Prostate gland (tissue), 1 donor: ENCODE measurements around the gene ARL2BP.
"Not testable (repeated sequence)": the region's sequence is repeated elsewhere in the genome, so short reads cannot be mapped to it uniquely, and the experiment has no call there.

Experiments
- POLR2A ChIP-seq: fragments of 450-650 bp; IDR thresholded peaks from one replicate; pipeline ENCODE4 v1.6.1; 2016; ENCODE audit warnings: antibody characterized with exemption, mild to moderate bottlenecking
- POLR2AphosphoS5 ChIP-seq: sonication (generic); formaldehyde crosslinking; IDR thresholded peaks from one replicate; pipeline ENCODE4 v1.6.1; 2017; ENCODE audit warnings: antibody characterized with exemption

GRCh38 chr16:57200321-57200720, 44.7 kb upstream of the ARL2BP start:
- TF ChIP-seq POLR2A, POLR2AphosphoS5: not testable (repeated sequence)
